Lower lobe of right lung (tissue), 2 donors: Measurements from ENCODE around the gene MMP14. TPM values are rescaled to one million over a fixed set of nuclear protein-coding genes. Genes with fewer than 3 reads are reported as not detected.

Experiments used
- ATAC-seq, 2 donors: fragments of 200-7000 bp; cut with Tn5 transposase; one replicate each; pipeline ENCODE4 v1.9.1; 2020 to 2022; ENCODE audit warnings: mild to moderate bottlenecking in 2 of 2, moderate library complexity in 2 of 2
- DNase-seq: peaks from one replicate; pipeline ENCODE4 v3.0.0-alpha.2; 2020
- H3K27ac ChIP-seq: fragments of 200-600 bp; one replicate; pipeline ENCODE4 v1.8.0; 2022
- H3K27me3 ChIP-seq: fragments of 200-600 bp; one replicate; pipeline ENCODE4 v1.8.0; 2022; ENCODE audit warnings: low read depth
- H3K36me3 ChIP-seq: fragments of 200-600 bp; one replicate; pipeline ENCODE4 v1.8.0; 2022; ENCODE audit warnings: mild to moderate bottlenecking
- H3K4me1 ChIP-seq: fragments of 200-600 bp; one replicate; pipeline ENCODE4 v1.8.0; 2022
- H3K4me3 ChIP-seq: fragments of 200-600 bp; one replicate; pipeline ENCODE4 v1.8.0; 2022; ENCODE audit warnings: mild to moderate bottlenecking
- H3K9me3 ChIP-seq: fragments of 200-600 bp; one replicate; pipeline ENCODE4 v1.8.0; 2022
- CTCF ChIP-seq: fragments of 200-600 bp; IDR thresholded peaks from one replicate; pipeline ENCODE4 v1.8.0; 2022; ENCODE audit warnings: antibody characterized with exemption, mild to moderate bottlenecking
- intact Hi-C: fragments of 100-400 bp; cut with DNase I; formaldehyde crosslinking; loops from one replicate; pipeline ENCODE4 v1.11.0; 2022
- total RNA-seq: library from RNA; stranded (reverse); fragmentation: NEBNext Ultra II Directional; extraction: Animal tissue kit (Norgen Biotek cat#: 25700); gene quantifications from one replicate; pipeline ENCODE4 v1.2.1, GENCODE V29; 2021
- donor health status: DM: no; HTN: yes; CAD: no; lungs with severe emphysema.

Gene MMP14
- total RNA-seq, 1 donor from 2014 or later = 124 TPM

GRCh38 chr14:22845103-22845394, 8.7 kb downstream of the MMP14 start:
- peak; percentile 20 for DNase-seq
- no peaks in the 10 kb centered on the region for H3K9me3 ChIP-seq
- H3K36me3 ChIP-seq = peaks cover 64% of the 10 kb centered on the region
- peaks cover 52% of the 10 kb centered on the region for H3K4me1 ChIP-seq
- H3K27ac ChIP-seq = no peak overlapping the region
- intact Hi-C loops = no loop called here
- no peak for ATAC-seq
- H3K27me3 ChIP-seq = no peaks in the 10 kb centered on the region
- no peak for TF ChIP-seq CTCF
- H3K4me3 ChIP-seq = no peak overlapping the region

GRCh38 chr14:22845821-22846625, 9.6 kb downstream of the MMP14 start:
- DNase-seq = peak; percentile 43
- no peak for TF ChIP-seq CTCF
- intact Hi-C loops = no loop called here

GRCh38 chr14:22846811-22847307, 10.5 kb downstream of the MMP14 start:
- no peak for ATAC-seq
- peak; percentile 26 for DNase-seq
- no peak for TF ChIP-seq CTCF
- Histone ChIP-seq H3K4me1 (peaks cover 59% of the 10 kb centered on the region), H3K9me3 (no peaks in the 10 kb centered on the region), H3K27me3 (no peaks in the 10 kb centered on the region), H3K36me3 (peaks cover 52% of the 10 kb centered on the region), H3K4me3 (no peak overlapping the region), H3K27ac (peak overlapping the region; percentile 37)
- intact Hi-C loops = no loop called here

More at GRCh38 chr14:22845821-22846625, 9.6 kb downstream of the MMP14 start:
- no peak for ATAC-seq
- H3K4me1 ChIP-seq = peaks cover 56% of the 10 kb centered on the region
- no peaks in the 10 kb centered on the region for H3K9me3 ChIP-seq
- H3K27ac ChIP-seq = peak overlapping the region; percentile 37
- H3K27me3 ChIP-seq = no peaks in the 10 kb centered on the region
- H3K4me3 ChIP-seq = no peak overlapping the region
- H3K36me3 ChIP-seq = peaks cover 60% of the 10 kb centered on the region

- Histone ChIP-seq H3K9me3 (no peaks in the 10 kb centered on the region), H3K4me3 (no peak overlapping the region), H3K27me3 (no peaks in the 10 kb centered on the region), H3K4me1 (peaks cover 63% of the 10 kb centered on the region), H3K36me3 (peaks cover 42% of the 10 kb centered on the region), H3K27ac (peak overlapping the region; percentile 81)
- no peak for TF ChIP-seq CTCF
- peak; percentile 45 for DNase-seq
- no peak for ATAC-seq
- intact Hi-C loops = no loop called here
Measured at GRCh38 chr14:22847661-22848341, 11.4 kb downstream of the MMP14 start.

GRCh38 chr14:22848351-22849164, 12.2 kb downstream of the MMP14 start:
- Histone ChIP-seq H3K9me3 (no peaks in the 10 kb centered on the region), H3K4me1 (peaks cover 71% of the 10 kb centered on the region), H3K27ac (peak overlapping the region; percentile 81), H3K36me3 (peaks cover 35% of the 10 kb centered on the region), H3K27me3 (no peaks in the 10 kb centered on the region), H3K4me3 (no peak overlapping the region)
- ATAC-seq (peak; percentile 20 to 45), DNase-seq (peak; percentile 58)
- intact Hi-C loops = no loop called here
- TF ChIP-seq CTCF = no peak
